H1 (cell line): Measurements from ENCODE around the gene UBE2O. TPM values are rescaled to one million over a fixed set of nuclear protein-coding genes. Genes with fewer than 3 reads are reported as not detected.

ENCODE experiments used
- CEBPB ChIP-seq: IDR thresholded peaks from 2 replicates; pipeline ENCODE4 v1.6.1; 2012; ENCODE audit warnings: low read depth, low read length
- CTBP2 ChIP-seq: IDR thresholded peaks from 2 replicates; pipeline ENCODE4 v1.7.0; 2011; ENCODE audit warnings: borderline replicate concordance, mild to moderate bottlenecking, moderate library complexity, mixed read lengths, low read length; ENCODE audit not compliant: insufficient read depth, insufficient read length
- CTCF ChIP-seq, 3 experiments: IDR thresholded peaks; 1 replicate in 2 of 3; 2 replicates in 1 of 3; pipeline versions ENCODE4 v1.5.1 to v1.6.1; 2011; ENCODE audit warnings: low read length in 3 of 3, mild to moderate bottlenecking in 3 of 3, inconsistent platforms in 2 of 3, low read depth in 1 of 3, moderate library complexity in 1 of 3; ENCODE audit not compliant: insufficient read depth in 1 of 3; ENCODE audit errors: control extremely low read depth in 1 of 3
- KDM1A ChIP-seq: fragments of 200-600, 300-600 bp; sonication (generic); IDR thresholded peaks from 2 replicates; pipeline ENCODE4 v1.7.1; 2016; ENCODE audit warnings: mild to moderate bottlenecking, low read length, borderline replicate concordance
- MAFK ChIP-seq: IDR thresholded peaks from 2 replicates; pipeline ENCODE4 v1.6.1; 2012; ENCODE audit warnings: low read depth, mild to moderate bottlenecking, improper control_type of control experiment, low read length
- MAX ChIP-seq: IDR thresholded peaks from 2 replicates; pipeline ENCODE4 v1.6.1; 2012; ENCODE audit warnings: inconsistent platforms
- POU5F1 ChIP-seq: IDR thresholded peaks from 2 replicates; pipeline ENCODE4 v1.6.1; 2011; ENCODE audit warnings: low read depth, mild to moderate bottlenecking, low read length, moderate library complexity
- RFX5 ChIP-seq: IDR thresholded peaks from 2 replicates; pipeline ENCODE4 v1.6.1; 2011; ENCODE audit warnings: low read depth, low read length, improper control_type of control experiment, borderline replicate concordance
- SUZ12 ChIP-seq: fragments of 200-600 bp; sonication (generic); IDR thresholded peaks from 2 replicates; pipeline ENCODE4 v1.6.1; 2012; ENCODE audit warnings: mild to moderate bottlenecking, inconsistent platforms, low read length, moderate library complexity, mixed read lengths
- polyA plus RNA-seq, 7 experiments: library from polyadenylated mRNA; depleted of rRNA in 3 of 7; stranded (reverse) in 5 of 7; unstranded in 2 of 7; fragments of >200 nt in 5 of 7; fragments of 200-250 nt in 2 of 7; gene quantifications; 1 replicate in 5 of 7; 2 replicates in 1 of 7; 4 replicates in 1 of 7; pipeline versions ENCODE4 v1.2.1 to v1.2.3, GENCODE V29; 2011 to 2013; ENCODE audit warnings: missing spikeins in 2 of 7, mixed read lengths in 2 of 7
- total RNA-seq: library from RNA; stranded (reverse); fragmentation: NEBNext Ultra II Directional; extraction: Animal tissue kit (Norgen Biotek cat#: 25700); gene quantifications from 2 replicates; pipeline ENCODE4 v1.2.1, GENCODE V29; 2021

The UBE2O gene
- total and polyA plus RNA-seq, 2 of the 8 experiments (the other 6 are each of a cell fraction or from before 2014, with no cell fraction given): 24.4 to 63.0 TPM

GRCh38 chr17:76371656-76372628 is 81.0 kb downstream of the UBE2O start (continued):
- TF ChIP-seq CTCF (IDR thresholded peaks at IDR 0.05; ENCODE audit: control extremely low read depth in 1 of 3, insufficient read depth in 1 of 3, low read depth in 1 of 3, low read length in 3 of 3) (no peak), MAX (no peak), SUZ12 (no peak), KDM1A (no peak), CTBP2 (no peak), RFX5 (no peak), CEBPB (no peak), MAFK (no peak), POU5F1 (no peak)
- TF ChIP-seq, all 59 proteins: peak for 0
